HG03175 (cell line): ENCODE data around the gene CDX1.
A peak's percentile ranks its signal among the peaks of the same experiment; 100 is the strongest.

Source experiments
- ATAC-seq: cut with Tn5 transposase; IDR thresholded peaks from one replicate; pipeline ENCODE4 v1.9.1; 2021; ENCODE audit warnings: mild to moderate bottlenecking, moderate library complexity; ENCODE audit not compliant: unreplicated experiment

The CDX1 gene

DNA sequence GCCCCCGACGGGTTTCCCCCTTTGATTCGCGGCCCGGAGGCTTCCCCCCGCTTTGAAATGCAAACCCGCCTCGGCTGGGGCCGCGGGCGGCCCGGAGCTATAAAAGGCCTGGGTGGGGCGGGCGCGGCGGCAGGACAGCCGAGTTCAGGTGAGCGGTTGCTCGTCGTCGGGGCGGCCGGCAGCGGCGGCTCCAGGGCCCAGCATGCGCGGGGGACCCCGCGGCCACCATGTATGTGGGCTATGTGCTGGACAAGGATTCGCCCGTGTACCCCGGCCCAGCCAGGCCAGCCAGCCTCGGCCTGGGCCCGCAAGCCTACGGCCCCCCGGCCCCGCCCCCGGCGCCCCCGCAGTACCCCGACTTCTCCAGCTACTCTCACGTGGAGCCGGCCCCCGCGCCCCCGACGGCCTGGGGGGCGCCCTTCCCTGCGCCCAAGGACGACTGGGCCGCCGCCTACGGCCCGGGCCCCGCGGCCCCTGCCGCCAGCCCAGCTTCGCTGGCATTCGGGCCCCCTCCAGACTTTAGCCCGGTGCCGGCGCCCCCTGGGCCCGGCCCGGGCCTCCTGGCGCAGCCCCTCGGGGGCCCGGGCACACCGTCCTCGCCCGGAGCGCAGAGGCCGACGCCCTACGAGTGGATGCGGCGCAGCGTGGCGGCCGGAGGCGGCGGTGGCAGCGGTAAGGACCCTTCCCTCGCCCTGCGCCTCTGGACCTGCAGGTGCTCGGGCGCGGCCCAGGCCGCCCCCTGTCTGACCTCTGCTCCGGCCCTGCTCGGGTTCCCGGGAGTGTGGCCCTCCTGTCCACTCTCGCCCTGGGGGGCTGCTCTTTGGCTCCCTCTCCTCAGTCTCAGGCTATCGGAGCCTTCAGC lies at the start of gene CDX1:
Gene CDX1 (plus strand): TSS at position 129 of the 862 bp plus-strand sequence. CDS start 99 bp downstream, at position 228.
- no peak for ATAC-seq

- ATAC-seq: no peak
Observed at GRCh38 chr5:150117945-150118560, 48.5 kb upstream of the CDX1 start.

DNA sequence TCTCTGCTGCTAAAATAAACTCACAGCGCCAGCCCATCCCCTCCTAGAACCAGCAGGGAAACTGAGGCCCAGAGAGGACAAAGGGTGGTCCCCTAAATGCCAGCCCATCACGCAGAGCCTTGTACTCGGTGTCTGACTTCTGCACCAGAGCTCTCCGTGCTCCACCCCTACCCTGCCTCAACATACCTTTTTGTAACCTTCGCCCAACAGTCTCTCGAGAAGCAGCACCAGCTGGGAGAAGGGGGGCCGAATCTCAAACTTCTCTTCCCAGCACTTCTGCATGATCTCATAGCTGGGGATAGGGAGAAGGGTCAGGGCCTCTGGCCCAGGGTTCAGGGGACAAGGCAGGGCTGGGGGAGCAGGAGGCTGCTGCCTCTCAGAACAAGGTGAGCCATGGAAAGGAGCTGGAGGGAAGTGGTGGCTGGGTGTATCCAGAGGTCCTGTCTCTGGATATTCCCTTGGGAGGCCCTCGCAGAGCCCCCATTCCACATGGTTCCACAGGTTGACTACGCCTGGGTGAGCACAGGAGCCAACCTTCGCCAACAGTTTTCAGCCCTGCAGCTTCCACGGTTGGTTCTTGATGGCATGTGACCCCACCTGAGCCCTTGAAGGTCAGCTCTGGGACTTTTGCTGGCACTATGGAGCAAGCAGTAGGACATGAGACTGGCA lies 47.9 kb upstream of the CDX1 start:
- ATAC-seq: no peak

DNA sequence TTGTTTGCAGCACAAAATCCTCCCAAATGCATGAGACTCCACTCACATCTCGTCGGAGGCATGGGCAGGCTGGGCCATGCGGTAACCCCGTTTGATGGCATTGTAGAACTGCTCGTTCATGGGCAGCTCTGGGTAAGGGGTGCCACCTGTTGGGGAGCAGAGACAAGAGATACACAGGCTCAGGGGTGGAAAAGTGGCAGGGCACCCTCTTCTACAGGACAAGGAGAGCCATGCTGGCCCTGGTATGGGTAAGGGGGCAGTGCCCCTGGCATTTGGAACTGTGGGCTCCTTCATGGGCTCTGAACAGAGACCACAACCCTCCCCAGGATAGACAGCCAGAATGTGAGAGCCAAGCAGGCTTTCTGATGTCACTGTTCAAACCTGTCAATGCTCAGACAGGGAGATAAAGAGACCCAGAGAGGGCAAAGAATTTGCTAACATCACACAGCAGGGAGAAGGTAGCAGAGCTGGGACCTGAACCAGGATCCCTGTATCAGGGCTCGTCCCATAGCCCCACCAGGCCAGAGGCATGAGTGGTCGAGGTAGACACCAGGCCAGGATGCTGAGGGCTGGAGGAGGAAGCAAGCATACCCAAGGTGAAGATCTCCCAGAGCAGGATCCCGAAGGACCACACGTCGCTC lies 47.0 kb upstream of the CDX1 start:
- ATAC-seq: no peak

GRCh38 chr5:150120062-150120441 lies 46.5 kb upstream of the CDX1 start:
- ATAC-seq: no peak

- ATAC-seq: no peak
Observed at GRCh38 chr5:150120617-150121447, 45.7 kb upstream of the CDX1 start.

- ATAC-seq: no peak
Observed at GRCh38 chr5:150121448-150122157, 45.0 kb upstream of the CDX1 start.

DNA sequence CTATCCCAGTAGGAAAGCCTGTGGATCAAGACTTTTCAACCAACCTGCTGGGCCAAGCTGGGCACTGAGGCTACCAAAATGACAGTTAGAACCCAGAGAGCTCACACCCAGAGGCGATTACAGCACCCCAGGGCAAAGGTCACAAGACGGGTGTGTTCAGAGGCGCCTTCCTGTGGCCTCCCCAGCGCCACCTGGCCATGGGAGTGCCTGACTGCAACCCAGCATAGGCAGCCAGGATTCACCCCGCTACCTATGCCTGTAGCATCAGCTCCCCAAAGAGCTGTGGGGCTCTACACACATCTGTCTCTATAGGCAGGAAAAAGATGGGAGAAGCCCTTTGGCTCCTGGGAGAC lies 44.4 kb upstream of the CDX1 start:
- ATAC-seq: peak; percentile 80

DNA sequence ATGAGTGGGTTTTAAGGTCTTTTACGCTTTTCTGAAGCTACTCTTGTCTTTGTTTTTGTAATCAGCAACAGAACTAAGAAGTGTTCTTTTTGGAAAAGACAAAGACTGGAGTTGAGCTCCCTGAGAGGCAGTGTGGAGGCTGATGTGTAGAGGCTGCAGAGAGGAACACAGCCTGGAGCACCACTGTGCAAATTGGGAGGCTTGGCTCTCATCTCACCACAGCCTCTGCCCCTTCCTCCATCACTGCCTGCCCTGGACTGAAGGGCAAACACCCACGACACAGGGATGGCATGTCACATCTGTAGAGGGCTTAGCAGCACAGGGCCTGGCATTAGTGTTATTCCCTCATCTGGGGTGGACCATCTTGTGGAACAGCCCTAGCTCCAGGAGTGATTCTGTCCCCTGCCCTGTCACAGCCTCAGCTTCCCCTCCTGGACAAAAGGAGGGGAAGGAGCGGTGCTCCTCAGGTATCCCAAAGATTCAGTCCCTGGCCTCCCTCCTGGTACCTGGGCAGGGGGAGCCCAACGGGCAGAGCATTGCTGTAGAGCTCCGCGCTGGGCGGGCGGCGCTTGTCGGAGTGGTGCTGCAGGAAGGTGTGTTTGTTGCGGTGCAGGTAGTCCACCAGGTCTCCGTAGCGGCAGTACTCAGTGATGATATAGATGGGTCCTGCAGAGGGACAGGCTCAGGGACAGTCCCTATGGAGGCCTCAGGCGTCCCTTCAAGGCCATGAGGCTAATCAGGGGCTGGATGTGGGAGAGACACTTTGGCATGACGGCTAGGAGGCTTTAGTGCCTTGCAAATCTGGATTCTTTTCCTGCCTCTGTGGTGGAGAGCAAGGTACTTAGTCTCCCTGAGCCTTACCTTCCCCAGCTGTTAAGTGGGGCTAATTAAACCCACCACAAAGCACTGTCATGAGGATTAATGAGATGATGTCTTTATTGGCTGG lies 43.8 kb upstream of the CDX1 start:
- no peak for ATAC-seq

DNA sequence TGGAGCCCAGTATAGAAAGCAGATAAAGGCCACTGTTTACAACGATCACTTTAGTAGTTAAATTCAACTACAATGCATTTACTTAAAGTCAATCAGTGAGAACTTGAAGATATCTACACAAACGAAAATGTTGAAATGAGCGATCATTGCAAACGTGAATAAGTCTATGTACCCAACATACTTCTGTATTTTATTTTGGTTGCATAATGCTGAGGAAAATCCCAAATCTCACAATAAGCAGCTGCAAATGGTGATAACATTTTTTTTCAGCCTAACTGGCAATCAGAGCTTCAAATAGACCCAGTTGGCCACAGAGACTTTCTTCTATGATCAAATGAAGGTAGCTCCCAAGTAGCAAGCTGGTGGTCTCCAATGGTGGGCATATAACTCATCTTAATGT lies 43.0 kb upstream of the CDX1 start:
- ATAC-seq: no peak

- no peak for ATAC-seq
Observed at GRCh38 chr5:150124111-150124557, 42.4 kb upstream of the CDX1 start.

- no peak for ATAC-seq
Observed at GRCh38 chr5:150124596-150124995, 42.0 kb upstream of the CDX1 start.

DNA sequence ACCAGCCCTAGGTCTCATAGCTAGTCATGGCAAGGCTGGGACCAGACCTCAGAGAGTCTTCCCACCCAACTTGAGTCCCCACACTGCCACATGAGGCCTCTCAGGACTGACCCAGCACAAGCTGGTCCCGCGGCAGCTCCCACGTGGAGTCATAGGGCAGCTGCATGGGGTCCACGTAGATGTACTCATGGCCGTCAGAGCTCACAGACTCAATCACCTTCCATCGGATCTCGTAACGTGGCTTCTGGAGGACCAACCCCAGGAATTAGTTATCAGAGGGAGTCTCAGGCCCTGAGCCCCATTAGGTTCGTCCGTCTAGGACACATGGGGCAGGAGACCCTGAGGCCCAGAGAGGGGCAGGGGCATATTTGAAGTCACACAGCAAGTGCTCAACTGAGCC lies 41.2 kb upstream of the CDX1 start:
- ATAC-seq: no peak

DNA sequence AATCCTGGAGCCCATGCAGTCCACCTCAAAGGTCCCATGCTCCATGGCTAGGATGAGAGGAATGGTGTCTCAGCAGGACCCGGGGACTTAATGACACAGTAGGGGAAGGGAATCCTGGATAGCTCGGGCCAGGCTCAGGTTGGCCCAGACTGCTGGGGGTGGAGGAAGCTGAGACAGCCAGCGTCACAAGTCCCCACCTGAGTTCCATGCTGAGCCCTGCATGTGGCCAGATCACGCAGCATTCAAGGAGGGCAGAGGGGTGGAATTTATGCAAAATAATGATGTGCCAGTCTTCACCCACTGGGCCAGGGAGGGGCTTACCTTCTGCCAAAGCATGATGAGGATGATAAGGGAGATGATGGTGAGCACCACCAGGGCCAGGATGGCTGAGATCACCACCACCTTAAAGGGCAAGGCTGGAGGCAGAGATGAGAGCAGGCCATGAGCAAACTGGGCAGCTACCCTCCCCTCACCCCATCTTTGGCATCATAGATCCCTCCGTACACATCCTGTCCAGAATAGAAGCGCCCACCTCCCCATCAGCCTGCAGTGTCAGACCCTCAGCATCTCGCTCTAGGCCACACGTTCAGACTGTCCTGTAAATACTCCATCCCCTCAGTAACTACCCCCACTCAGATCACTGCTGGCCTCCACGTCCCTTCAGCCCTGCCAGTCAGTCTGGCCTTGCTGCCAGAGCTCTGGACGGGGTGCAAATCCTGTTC lies 40.2 kb upstream of the CDX1 start:
- no peak for ATAC-seq

DNA sequence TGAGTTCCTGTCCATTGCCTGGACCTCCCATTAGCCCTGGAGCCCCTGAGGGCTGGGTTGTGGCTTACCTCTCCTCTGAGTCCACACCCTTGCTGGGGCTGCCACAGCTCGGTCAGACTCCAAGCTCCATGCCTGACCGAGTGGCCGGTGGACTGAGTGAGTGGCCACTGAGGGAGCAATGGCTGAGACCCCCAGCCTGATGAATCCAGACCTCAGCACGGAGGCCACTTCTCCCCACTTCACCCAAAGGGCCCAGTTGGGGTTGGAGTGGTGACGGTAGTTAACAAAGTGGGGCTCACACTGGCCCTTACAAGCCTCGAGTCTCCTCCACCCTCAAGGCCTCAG lies 39.7 kb upstream of the CDX1 start:
- ATAC-seq: no peak

DNA sequence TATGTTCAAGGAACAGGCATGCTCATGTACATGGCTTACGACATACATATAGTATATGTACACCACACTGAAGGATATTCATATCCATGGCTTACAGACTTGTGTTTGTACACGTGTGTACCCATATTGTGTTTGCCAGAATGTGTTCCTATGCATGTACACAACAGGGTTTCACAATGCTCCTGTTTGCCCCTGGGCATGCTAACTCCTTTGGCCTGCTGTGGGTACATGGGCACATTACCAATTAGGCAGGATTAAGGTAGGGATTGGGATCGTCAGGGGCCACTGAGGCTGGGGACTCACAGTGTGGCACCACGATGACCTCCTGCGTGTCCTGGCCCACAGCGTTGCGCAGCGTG lies 37.1 kb upstream of the CDX1 start:
- ATAC-seq: no peak

DNA sequence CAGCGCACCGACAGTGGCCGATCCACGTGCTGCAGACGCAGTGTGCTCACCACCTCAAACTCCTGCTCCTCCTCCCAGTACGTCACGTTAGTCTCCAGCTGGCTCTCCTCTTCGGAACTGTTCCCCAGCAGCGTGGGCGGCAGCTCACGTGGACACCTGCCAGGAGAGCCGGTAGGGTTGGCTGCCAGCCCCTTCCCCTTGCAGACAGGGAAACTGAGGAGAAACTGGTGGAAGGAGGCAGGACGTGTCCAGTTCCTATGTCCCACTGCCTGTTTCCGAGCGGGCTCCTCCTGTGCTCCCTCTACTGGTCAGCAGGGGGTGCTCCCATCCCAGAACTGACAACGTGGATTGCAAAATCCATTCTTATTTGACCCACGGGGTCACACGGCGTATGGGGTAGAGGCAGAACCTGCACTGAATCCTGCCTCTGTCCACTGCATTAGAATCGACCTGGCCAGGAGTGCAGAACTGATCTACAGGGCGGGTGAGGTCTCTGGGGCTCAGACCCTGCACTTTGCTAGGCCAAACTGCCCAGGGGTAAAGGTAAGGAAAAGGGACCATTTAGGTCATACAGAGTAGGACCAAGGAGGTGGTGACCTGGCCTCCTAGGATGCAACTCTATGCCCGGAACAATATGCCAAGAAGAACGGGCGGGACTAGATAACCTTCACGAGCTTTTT lies 36.6 kb upstream of the CDX1 start:
- no peak for ATAC-seq

DNA sequence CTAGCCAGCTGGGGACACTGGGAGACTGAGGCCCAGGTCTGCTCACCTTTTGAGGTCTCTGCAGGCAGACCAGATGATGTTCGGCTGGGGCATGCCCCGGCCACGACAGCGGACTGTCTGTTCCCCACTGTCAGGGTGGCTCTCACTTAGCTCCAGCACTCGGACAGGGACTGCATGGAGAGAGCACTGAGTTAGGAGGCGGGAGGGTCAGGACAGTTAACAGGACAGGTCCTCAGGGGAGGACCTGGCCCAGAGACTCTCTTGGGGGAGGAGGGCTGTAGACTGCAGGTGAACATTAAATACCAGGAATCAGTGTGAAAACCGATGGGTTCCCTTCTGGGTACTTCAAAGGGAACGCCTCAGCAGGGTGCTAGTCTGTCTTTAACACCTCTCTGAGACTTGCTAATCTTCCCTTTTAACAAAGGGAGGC lies 36.1 kb upstream of the CDX1 start:
- ATAC-seq: no peak
